Caco-2 (cell line): ENCODE measurements around the gene CEP164. TPM values are rescaled to one million over a fixed set of nuclear protein-coding genes. Genes with fewer than 3 reads are reported as not detected.

Experiments
- BruUV-seq: library from RNA; stranded (reverse); fragments of 400-500 nt; replicated peaks from 2 replicates; lab custom pipeline; 2021; lab: Mats Ljungman, UMichigan
- CTCF ChIA-PET: fragments of 300-600 bp; sonication (Branson Sonifier 250); formaldehyde crosslinking; loops from one replicate; lab custom pipeline; 2022; ENCODE audit warnings: antibody characterized with exemption; lab: Charles Lee
- POLR2A ChIA-PET: fragments of 300-600 bp; sonication (Branson Sonifier 250); formaldehyde crosslinking; loops from one replicate; lab custom pipeline; 2022; ENCODE audit warnings: antibody characterized with exemption; lab: Charles Lee
- DNase-seq, 2 experiments: peaks; one replicate each; pipeline versions ENCODE4 v3.0.0 to v3.0.0-alpha.2; 2020 to 2022
- H3K27me3 ChIP-seq: replicated peaks from 2 replicates; pipeline ENCODE4 v1.6.0; 2011; ENCODE audit warnings: low read length; ENCODE audit not compliant: control insufficient read depth, insufficient read depth
- H3K36me3 ChIP-seq: 2 replicates; pipeline ENCODE4 v1.5.1; 2011; ENCODE audit warnings: low read length; ENCODE audit not compliant: control insufficient read depth, insufficient read depth
- H3K4me1 ChIP-seq: fragments of 250-450 bp; sonication (Bioruptor Pico); 2 replicates; pipeline ENCODE4 v1.5.1; 2020; ENCODE audit warnings: mild to moderate bottlenecking
- H3K4me3 ChIP-seq: 2 replicates; pipeline ENCODE4 v1.5.1; 2011; ENCODE audit warnings: low read depth, mild to moderate bottlenecking, control low read depth, low read length
- H3K9me3 ChIP-seq: fragments of 250-450 bp; sonication (Bioruptor Pico); 2 replicates; pipeline ENCODE4 v1.5.1; 2020; ENCODE audit warnings: mild to moderate bottlenecking, moderate library complexity
- H3K27ac Mint-ChIP-seq: one replicate; pipeline ENCODE4 v1.8.0; 2022; ENCODE audit warnings: mixed read lengths; ENCODE audit not compliant: unreplicated experiment
- H3K27me3 Mint-ChIP-seq: one replicate; pipeline ENCODE4 v1.8.0; 2022; ENCODE audit warnings: mixed read lengths; ENCODE audit not compliant: insufficient read depth, unreplicated experiment
- H3K36me3 Mint-ChIP-seq: one replicate; pipeline ENCODE4 v1.8.0; 2022; ENCODE audit warnings: mild to moderate bottlenecking, mixed read lengths; ENCODE audit not compliant: insufficient read depth, unreplicated experiment
- H3K4me1 Mint-ChIP-seq: one replicate; pipeline ENCODE4 v1.8.0; 2022; ENCODE audit warnings: low read depth, mixed read lengths; ENCODE audit not compliant: unreplicated experiment
- H3K4me3 Mint-ChIP-seq: one replicate; pipeline ENCODE4 v1.8.0; 2022; ENCODE audit warnings: mild to moderate bottlenecking, moderate library complexity, mixed read lengths; ENCODE audit not compliant: unreplicated experiment
- H3K9me3 Mint-ChIP-seq: one replicate; pipeline ENCODE4 v1.8.0; 2022; ENCODE audit warnings: mixed read lengths; ENCODE audit not compliant: unreplicated experiment
- intact Hi-C: fragments of 100-400 bp; cut with micrococcal nuclease; formaldehyde crosslinking; loops from one replicate; pipeline ENCODE4 v1.10.0; 2022; ENCODE audit not compliant: unreplicated experiment
- total RNA-seq: library from RNA; stranded (reverse); gene quantifications from 2 replicates; pipeline ENCODE4 v1.2.3, GENCODE V29; 2022
- TF ChIP-seq, protein P1 (sequence below), 2 experiments: fragments of 200-600 bp in 1 of 2; IDR thresholded peaks; 1 replicate in 1 of 2; 2 replicates in 1 of 2; pipeline versions ENCODE4 v1.5.1 to v1.8.0; 2011 to 2022; ENCODE audit warnings: antibody characterized with exemption in 1 of 2, control low read depth in 1 of 2, inconsistent platforms in 1 of 2, low read depth in 1 of 2, low read length in 1 of 2, mild to moderate bottlenecking in 1 of 2, moderate library complexity in 1 of 2; ENCODE audit not compliant: insufficient read depth in 1 of 2, severe bottlenecking in 1 of 2, unreplicated experiment in 1 of 2

Gene CEP164
- total RNA-seq, 1 experiment from 2014 or later: 48.9 TPM

DNA sequence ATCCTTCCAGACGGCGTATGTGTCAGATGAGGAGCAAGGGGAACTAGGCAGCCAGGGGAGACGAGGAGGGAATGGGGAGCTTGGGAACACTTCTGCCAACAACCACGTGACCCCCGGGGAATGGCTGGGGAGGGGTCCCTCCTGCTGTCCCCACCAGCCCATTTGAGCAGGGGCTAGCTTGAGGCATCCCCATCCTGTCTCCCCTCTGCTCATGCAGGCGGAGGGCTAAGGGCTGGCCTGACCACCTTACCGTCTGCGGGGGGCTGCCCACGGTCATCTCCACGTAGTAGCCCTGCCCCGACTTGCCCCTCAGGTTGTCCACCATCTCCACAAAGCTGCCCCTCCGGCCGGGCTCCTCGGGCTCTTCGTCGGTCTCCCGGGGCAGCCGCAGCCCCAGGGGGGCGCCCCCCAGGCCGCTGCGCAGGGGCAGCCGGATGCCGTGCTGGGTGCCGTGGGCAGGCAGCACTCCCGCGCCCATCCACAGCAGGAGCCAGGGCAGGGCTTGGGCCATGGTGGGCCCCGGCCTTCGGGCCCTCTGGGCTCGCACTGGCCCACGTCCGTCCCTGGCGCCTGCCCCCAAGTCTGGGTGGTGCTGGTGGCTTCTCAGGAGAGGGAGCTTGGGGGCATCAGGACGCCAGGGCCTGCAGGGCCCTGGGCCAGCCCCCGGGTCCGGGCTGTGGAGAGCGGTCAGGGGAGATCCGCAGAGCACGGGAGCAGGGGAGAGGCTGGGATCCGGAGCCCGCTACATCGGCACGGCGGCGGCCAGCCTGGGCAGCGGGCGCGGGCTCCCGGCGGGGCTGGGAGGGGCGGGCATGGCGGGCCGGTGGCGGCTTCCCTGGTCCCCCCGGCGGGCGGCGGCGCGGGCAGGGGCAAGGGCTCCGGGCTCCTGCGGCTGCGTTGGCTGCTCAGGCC, 12.1 kb upstream of the CEP164 start:
- POLR2A ChIA-PET: interaction anchor here (0.7 kb wide), 1 partner anchor 12 kb away, joined by 8 read pairs; the partner anchor contains the start of gene CEP164
- Mint-ChIP-seq H3K4me3 (peak overlapping the region; percentile 74), H3K27me3 (no peaks in the 10 kb centered on the region), H3K9me3 (no peaks in the 10 kb centered on the region), H3K36me3 (peaks cover 5% of the 10 kb centered on the region), H3K4me1 (peaks cover 7% of the 10 kb centered on the region), H3K27ac (no peak overlapping the region)
- CTCF ChIA-PET: interaction anchor here (0.8 to 1.8 kb wide), 2 partner anchors 12 to 502 kb away, joined by 4 to 6 read pairs; partner anchors contain the start of gene CEP164
- Histone ChIP-seq H3K27me3 (no peaks in the 10 kb centered on the region), H3K4me3 (peak overlapping the region; percentile 70), H3K4me1 (peaks cover 7% of the 10 kb centered on the region), H3K36me3 (no peaks in the 10 kb centered on the region), H3K9me3 (no peaks in the 10 kb centered on the region)
- no TSS peak for BruUV-seq
- TF ChIP-seq, protein P1, sequence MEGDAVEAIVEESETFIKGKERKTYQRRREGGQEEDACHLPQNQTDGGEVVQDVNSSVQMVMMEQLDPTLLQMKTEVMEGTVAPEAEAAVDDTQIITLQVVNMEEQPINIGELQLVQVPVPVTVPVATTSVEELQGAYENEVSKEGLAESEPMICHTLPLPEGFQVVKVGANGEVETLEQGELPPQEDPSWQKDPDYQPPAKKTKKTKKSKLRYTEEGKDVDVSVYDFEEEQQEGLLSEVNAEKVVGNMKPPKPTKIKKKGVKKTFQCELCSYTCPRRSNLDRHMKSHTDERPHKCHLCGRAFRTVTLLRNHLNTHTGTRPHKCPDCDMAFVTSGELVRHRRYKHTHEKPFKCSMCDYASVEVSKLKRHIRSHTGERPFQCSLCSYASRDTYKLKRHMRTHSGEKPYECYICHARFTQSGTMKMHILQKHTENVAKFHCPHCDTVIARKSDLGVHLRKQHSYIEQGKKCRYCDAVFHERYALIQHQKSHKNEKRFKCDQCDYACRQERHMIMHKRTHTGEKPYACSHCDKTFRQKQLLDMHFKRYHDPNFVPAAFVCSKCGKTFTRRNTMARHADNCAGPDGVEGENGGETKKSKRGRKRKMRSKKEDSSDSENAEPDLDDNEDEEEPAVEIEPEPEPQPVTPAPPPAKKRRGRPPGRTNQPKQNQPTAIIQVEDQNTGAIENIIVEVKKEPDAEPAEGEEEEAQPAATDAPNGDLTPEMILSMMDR (IDR thresholded peaks at IDR 0.05; ENCODE audit: insufficient read depth in 1 of 2, low read depth in 1 of 2, low read length in 1 of 2, severe bottlenecking in 1 of 2, unreplicated experiment in 1 of 2): no peak
- intact Hi-C loops: loop anchor here (1.0 to 2.0 kb wide), 3 partner anchors 12 to 83 kb away; partner anchors contain the start of genes CEP164, PCSK7 and RNF214
- DNase-seq: peak in 1 of 2 experiments; percentile 32

DNA sequence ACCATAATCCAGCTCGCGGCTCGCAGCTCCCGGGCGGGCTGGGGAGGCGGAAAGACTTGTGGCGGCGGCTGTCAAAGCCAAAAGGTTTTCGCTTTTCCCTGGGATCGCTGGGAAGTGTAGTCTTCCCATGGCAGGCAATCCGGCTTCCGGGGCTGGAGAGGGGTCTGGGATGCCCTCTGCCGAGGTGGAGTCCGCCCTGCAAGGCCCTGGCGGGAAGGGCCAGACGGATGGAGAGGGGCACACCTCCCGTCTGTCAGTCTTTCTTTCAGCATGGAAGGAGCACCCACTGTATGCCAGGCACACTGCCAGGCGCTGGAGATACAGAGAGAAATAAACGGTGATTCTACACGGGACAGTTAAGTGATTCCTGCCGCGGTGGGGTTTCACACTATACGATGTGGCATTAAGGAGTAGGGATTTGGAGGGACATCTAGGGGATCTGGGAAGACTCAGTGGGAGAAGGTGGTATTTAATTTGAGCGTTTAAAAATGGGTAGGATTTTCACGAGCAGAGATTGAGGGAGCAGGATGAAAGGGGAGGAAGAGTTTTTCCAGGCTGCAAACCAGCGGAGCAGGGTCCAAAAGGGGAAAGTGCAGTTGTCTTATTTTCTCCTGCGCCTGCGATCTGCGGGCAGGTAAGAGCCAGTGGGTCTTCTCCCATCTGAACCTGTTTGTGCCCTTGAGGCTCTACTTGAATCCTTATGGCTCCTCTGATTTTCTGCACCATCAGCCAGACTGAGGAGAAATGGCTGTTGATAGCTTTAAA, 11.3 kb upstream of the CEP164 start, which contains the start of gene BACE1:
Gene BACE1 (minus strand): TSS at position 60 of the 765 bp plus-strand sequence. CDS start 461 bp downstream, outside the sequence.
- ChIA-PET CTCF (interaction anchor here (0.8 to 1.8 kb wide), 3 partner anchors 11 to 503 kb away, joined by 3 to 6 read pairs (median 4); partner anchors contain the start of gene CEP164), POLR2A (interaction anchor here (0.7 kb wide), 1 partner anchor 11 kb away, joined by 8 read pairs; the partner anchor contains the start of gene CEP164)
- DNase-seq: peak; percentile 94 to 95
- peak within 1 kb of the TSS; percentile 74 for H3K4me3 Mint-ChIP-seq
- intact Hi-C loops: loop anchor here (1.0 to 2.0 kb wide), 3 partner anchors 11 to 84 kb away; partner anchors contain the start of genes CEP164, PCSK7 and RNF214
- H3K4me1 ChIP-seq: peaks cover 7% of the 10 kb centered on the region
- H3K4me3 ChIP-seq: peak within 1 kb of the TSS; percentile 70
- TF ChIP-seq, protein P1 (IDR thresholded peaks at IDR 0.05; ENCODE audit: insufficient read depth in 1 of 2, low read depth in 1 of 2, low read length in 1 of 2, severe bottlenecking in 1 of 2, unreplicated experiment in 1 of 2): peak; percentile 50 to 83
- peaks cover 2% of the 10 kb centered on the region for H3K36me3 Mint-ChIP-seq
- H3K36me3 ChIP-seq: no peaks in the 10 kb centered on the region
- peaks cover 7% of the 10 kb centered on the region for H3K4me1 Mint-ChIP-seq
- H3K27ac Mint-ChIP-seq: no peak within 1 kb of the TSS
- BruUV-seq: no TSS peak
- H3K9me3 ChIP-seq: no peaks in the 10 kb centered on the region; the same call in 1 of the 2 replicates
- no peaks in the 10 kb centered on the region for H3K9me3 Mint-ChIP-seq
- H3K27me3 ChIP-seq: no peaks in the 10 kb centered on the region
- no peaks in the 10 kb centered on the region for H3K27me3 Mint-ChIP-seq
